PC-3 (cell line): ENCODE measurements around the gene RCOR2. TPM values are rescaled to one million over a fixed set of nuclear protein-coding genes. Genes with fewer than 3 reads are reported as not detected.

Experiments used
- ATAC-seq: fragments of 200-7000 bp; cut with Tn5 transposase; 2 replicates; pipeline ENCODE4 v1.9.1; 2020; ENCODE audit warnings: mild to moderate bottlenecking, moderate library complexity
- BruUV-seq: library from RNA; stranded (reverse); fragments of 400-500 nt; replicated peaks from 2 replicates; lab custom pipeline; 2021; lab: Mats Ljungman, UMichigan
- CTCF ChIA-PET: fragments of 300-600 bp; sonication (Branson Sonifier 250); formaldehyde crosslinking; loops from one replicate; lab custom pipeline; 2022; ENCODE audit warnings: antibody characterized with exemption; lab: Charles Lee
- POLR2A ChIA-PET: fragments of 300-600 bp; sonication (Branson Sonifier 250); formaldehyde crosslinking; loops from one replicate; lab custom pipeline; 2022; ENCODE audit warnings: antibody characterized with exemption; ENCODE audit not compliant: unreplicated experiment; lab: Charles Lee
- DNase-seq: peaks from one replicate; pipeline ENCODE4 v3.0.0-alpha.2; 2015
- H2AFZ ChIP-seq: fragments of 300-600 bp; sonication (generic); 2 replicates; pipeline ENCODE4 v1.6.0; 2016; ENCODE audit warnings: antibody characterized with exemption, low read length
- H3F3A ChIP-seq: fragments of 300-600 bp; sonication (generic); one replicate; pipeline ENCODE4 v1.6.0; 2017; ENCODE audit warnings: antibody characterized with exemption, low read length, control low read depth, mild to moderate bottlenecking; ENCODE audit not compliant: unreplicated experiment
- H3K27ac ChIP-seq: fragments of 300-600 bp; sonication (generic); 2 replicates; pipeline ENCODE4 v1.5.1; 2016; ENCODE audit warnings: mild to moderate bottlenecking, low read length
- H3K27me3 ChIP-seq: fragments of 300-600 bp; sonication (generic); 2 replicates; pipeline ENCODE4 v1.6.1; 2016; ENCODE audit warnings: low read length, mixed read lengths
- H3K36me3 ChIP-seq: fragments of 300-600 bp; sonication (generic); 2 replicates; pipeline ENCODE4 v1.6.1; 2016; ENCODE audit warnings: low read depth, mixed run types, low read length, mixed read lengths
- H3K4me1 ChIP-seq: fragments of 300-600 bp; sonication (generic); 2 replicates; pipeline ENCODE4 v1.5.1; 2016; ENCODE audit warnings: low read length; ENCODE audit not compliant: insufficient read depth
- H3K4me2 ChIP-seq: fragments of 300-600 bp; sonication (generic); 2 replicates; pipeline ENCODE4 v1.6.0; 2016; ENCODE audit warnings: low read length
- H3K4me3 ChIP-seq: fragments of 300-600 bp; sonication (generic); 2 replicates; pipeline ENCODE4 v1.5.1; 2016; ENCODE audit warnings: mild to moderate bottlenecking, low read length, mixed read lengths
- H3K79me2 ChIP-seq: fragments of 300-600 bp; sonication (generic); 2 replicates; pipeline ENCODE4 v1.6.1; 2017; ENCODE audit warnings: low read length, mixed read lengths
- H3K9ac ChIP-seq: fragments of 300-600 bp; sonication (generic); 2 replicates; pipeline ENCODE4 v1.6.0; 2016; ENCODE audit warnings: mild to moderate bottlenecking, low read length
- H3K9me2 ChIP-seq: fragments of 300-600 bp; sonication (generic); replicated peaks from 2 replicates; pipeline ENCODE4 v1.6.1; 2016; ENCODE audit warnings: mixed run types, low read length, mixed read lengths
- H3K9me3 ChIP-seq: fragments of 300-600 bp; sonication (generic); 2 replicates; pipeline ENCODE4 v1.6.1; 2016; ENCODE audit warnings: low read length, mixed read lengths
- H4K20me1 ChIP-seq: fragments of 300-600 bp; sonication (generic); 2 replicates; pipeline ENCODE4 v1.6.1; 2016; ENCODE audit warnings: low read length, mixed read lengths
- EZH2 ChIP-seq: fragments of 300-600 bp; sonication (generic); IDR thresholded peaks from one replicate; pipeline ENCODE4 v1.6.1; 2017; ENCODE audit warnings: antibody characterized with exemption, mild to moderate bottlenecking, low read length; ENCODE audit not compliant: unreplicated experiment
- EZH2phosphoT487 ChIP-seq: fragments of 300-600 bp; sonication (generic); IDR thresholded peaks from 2 replicates; pipeline ENCODE4 v1.6.1; 2018; ENCODE audit warnings: mild to moderate bottlenecking, antibody characterized with exemption, low read length, borderline replicate concordance
- intact Hi-C: fragments of 100-400 bp; cut with micrococcal nuclease; formaldehyde crosslinking; loops from 2 replicates; pipeline ENCODE4 v1.9.0; 2023
- total RNA-seq: library from RNA; depleted of rRNA; stranded (reverse); fragments of >200 nt; gene quantifications from 2 replicates; pipeline ENCODE4 v1.2.3, GENCODE V29; 2014
- TF ChIP-seq, protein P1 (sequence below): fragments of 300-600 bp; sonication (generic); conservative IDR thresholded peaks from 2 replicates; pipeline ENCODE4 v1.5.1; 2017; ENCODE audit warnings: antibody characterized with exemption, low read depth, mild to moderate bottlenecking, low read length

RCOR2 gene
- total RNA-seq, 1 experiment from 2014 or later = 1.4 TPM

DNA sequence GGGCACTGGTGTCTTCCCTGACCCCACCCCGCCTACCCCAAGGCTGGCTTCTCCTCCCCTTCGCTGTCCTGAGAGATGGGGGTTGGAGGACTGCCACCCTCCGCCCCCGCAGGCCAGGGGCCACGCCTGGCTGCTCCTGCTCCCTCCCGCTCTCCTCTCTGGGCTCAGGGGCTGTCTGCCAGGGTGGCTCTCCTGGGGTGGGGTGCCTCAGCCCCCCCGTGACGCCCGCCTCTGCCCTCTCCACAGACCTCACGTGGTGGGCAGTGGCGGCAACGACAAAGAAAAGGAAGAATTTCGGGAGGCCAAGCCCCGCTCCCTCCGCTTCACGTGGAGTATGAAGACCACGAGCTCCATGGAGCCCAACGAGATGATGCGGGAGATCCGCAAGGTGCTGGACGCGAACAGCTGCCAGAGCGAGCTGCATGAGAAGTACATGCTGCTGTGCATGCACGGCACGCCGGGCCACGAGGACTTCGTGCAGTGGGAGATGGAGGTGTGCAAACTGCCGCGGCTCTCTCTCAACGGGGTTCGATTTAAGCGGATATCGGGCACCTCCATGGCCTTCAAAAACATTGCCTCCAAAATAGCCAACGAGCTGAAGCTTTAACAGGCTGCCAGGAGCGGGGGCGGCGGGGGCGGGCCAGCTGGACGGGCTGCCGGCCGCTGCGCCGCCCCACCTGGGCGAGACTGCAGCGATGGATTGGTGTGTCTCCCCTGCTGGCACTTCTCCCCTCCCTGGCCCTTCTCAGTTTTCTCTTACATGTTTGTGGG lies 8.1 kb downstream of the RCOR2 start:
- no peaks in the 10 kb centered on the region for H4K20me1 ChIP-seq
- TF ChIP-seq, protein P1, sequence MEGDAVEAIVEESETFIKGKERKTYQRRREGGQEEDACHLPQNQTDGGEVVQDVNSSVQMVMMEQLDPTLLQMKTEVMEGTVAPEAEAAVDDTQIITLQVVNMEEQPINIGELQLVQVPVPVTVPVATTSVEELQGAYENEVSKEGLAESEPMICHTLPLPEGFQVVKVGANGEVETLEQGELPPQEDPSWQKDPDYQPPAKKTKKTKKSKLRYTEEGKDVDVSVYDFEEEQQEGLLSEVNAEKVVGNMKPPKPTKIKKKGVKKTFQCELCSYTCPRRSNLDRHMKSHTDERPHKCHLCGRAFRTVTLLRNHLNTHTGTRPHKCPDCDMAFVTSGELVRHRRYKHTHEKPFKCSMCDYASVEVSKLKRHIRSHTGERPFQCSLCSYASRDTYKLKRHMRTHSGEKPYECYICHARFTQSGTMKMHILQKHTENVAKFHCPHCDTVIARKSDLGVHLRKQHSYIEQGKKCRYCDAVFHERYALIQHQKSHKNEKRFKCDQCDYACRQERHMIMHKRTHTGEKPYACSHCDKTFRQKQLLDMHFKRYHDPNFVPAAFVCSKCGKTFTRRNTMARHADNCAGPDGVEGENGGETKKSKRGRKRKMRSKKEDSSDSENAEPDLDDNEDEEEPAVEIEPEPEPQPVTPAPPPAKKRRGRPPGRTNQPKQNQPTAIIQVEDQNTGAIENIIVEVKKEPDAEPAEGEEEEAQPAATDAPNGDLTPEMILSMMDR = no peak
- TF ChIP-seq EZH2phosphoT487 = no peak
- no peak for TF ChIP-seq EZH2
- H3K27ac ChIP-seq = no peak overlapping the region
- H3K36me3 ChIP-seq = peaks cover 19% of the 10 kb centered on the region; the same call in 1 of the 2 replicates
- H3K9me2 ChIP-seq = no peaks in the 10 kb centered on the region
- H3K9ac ChIP-seq = no peak overlapping the region
- H2AFZ ChIP-seq = no peak overlapping the region
- ChIA-PET POLR2A (interaction anchor here (0.7 kb wide), 1 partner anchor 348 kb away, joined by 9 read pairs; no protein-coding TSS in a partner anchor), CTCF (no interaction called here)
- no peak overlapping the region for H3K4me2 ChIP-seq
- no peaks in the 10 kb centered on the region for H3K79me2 ChIP-seq
- H3F3A ChIP-seq = no peaks in the 10 kb centered on the region
- no peak for ATAC-seq
- no peaks in the 10 kb centered on the region for H3K4me1 ChIP-seq
- intact Hi-C loops = no loop called here
- H3K4me3 ChIP-seq = no peak overlapping the region
- no peaks in the 10 kb centered on the region for H3K9me3 ChIP-seq
- DNase-seq = no peak
- no peaks in the 10 kb centered on the region for H3K27me3 ChIP-seq
- BruUV-seq = no TSS peak

DNA sequence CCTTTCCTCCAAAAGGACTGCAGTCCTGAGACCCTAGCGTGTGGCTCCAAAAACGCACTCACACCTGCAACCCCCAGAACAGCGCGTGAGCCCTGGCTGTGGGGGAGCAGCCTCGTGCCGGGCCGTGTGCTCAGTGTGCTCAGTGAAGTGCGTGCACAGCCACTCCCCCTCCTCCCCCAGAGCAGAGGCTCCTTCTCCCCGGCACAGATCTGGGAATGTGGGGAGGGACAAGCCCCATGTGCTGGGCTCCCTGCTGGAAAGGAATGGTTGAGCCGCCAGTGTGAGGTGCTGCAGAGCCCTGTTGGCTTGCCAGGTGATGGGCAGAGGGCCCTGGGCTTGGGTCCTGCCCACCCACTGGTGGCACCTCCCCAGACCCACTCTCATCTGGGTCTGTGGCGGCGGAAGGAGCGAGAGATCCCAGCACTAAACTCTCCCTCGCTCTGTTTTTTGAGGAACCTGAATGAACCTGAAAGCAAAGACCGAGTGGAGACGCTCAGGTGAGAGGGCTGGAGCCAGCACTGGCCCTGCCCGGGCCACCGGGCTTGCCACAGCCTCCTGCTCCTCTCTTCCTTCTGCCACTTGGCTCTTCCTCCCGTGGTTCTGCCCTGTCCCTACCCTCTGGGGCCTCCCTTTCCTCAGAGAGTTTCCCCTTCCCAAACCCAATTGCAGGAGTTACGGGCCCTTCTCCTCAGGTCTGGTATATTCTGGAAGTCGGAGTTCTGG lies 9.0 kb downstream of the RCOR2 start:
- DNase-seq (no peak), ATAC-seq (no peak)
- CTCF ChIA-PET = no interaction called here
- no peak for TF ChIP-seq EZH2
- TF ChIP-seq EZH2phosphoT487 = no peak
- TF ChIP-seq, protein P1 = 0 out of 2 replicates have a peak, but pooled peaks have one; percentile 8
- POLR2A ChIA-PET = no interaction called here
- Histone ChIP-seq H3K27ac (no peak overlapping the region), H3K79me2 (no peaks in the 10 kb centered on the region), H3K4me3 (no peak overlapping the region), H4K20me1 (no peaks in the 10 kb centered on the region), H2AFZ (no peak overlapping the region), H3K9me2 (no peaks in the 10 kb centered on the region), H3K4me2 (no peak overlapping the region), H3K9ac (no peak overlapping the region), H3F3A (no peaks in the 10 kb centered on the region), H3K27me3 (no peaks in the 10 kb centered on the region), H3K4me1 (no peaks in the 10 kb centered on the region), H3K9me3 (no peaks in the 10 kb centered on the region), H3K36me3 (peaks cover 24% of the 10 kb centered on the region)
- BruUV-seq = no TSS peak
- intact Hi-C loops = no loop called here

DNA sequence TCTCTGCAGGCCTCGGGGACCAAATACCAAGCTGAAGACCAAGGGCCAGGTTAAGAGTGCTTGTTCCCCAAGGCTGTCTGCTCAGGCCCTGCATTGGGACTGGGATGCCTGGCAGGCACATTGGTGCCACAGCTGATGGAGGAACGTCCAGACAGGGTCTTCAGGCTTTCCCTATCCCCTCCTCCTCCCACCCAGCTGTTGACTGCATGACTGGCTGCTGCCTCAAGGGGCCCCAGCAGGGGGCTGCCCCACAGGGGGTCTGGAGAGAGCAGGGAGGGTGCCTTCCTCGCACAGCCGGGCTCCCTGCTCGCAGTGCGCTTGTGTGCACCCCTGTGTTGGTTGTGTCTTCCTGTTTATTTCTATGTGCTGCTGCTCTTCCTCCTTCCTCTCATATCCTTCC lies 9.9 kb downstream of the RCOR2 start:
- ChIA-PET POLR2A (no interaction called here), CTCF (no interaction called here)

More for the DNA sequence above, 9.9 kb downstream of the RCOR2 start:
- no peak overlapping the region for H3K27ac ChIP-seq
- no peak overlapping the region for H3K9ac ChIP-seq
- H3K4me2 ChIP-seq = no peak overlapping the region
- no TSS peak for BruUV-seq
- H3K36me3 ChIP-seq = peaks cover 33% of the 10 kb centered on the region
- H3F3A ChIP-seq = no peaks in the 10 kb centered on the region
- H3K9me3 ChIP-seq = no peaks in the 10 kb centered on the region
- no peak for ATAC-seq
- H3K79me2 ChIP-seq = no peaks in the 10 kb centered on the region
- no peaks in the 10 kb centered on the region for H4K20me1 ChIP-seq
- no peaks in the 10 kb centered on the region for H3K4me1 ChIP-seq
- H3K4me3 ChIP-seq = no peak overlapping the region
- H3K27me3 ChIP-seq = no peaks in the 10 kb centered on the region
- TF ChIP-seq EZH2 (no peak), EZH2phosphoT487 (no peak)
- TF ChIP-seq, protein P1 = no peak
- H3K9me2 ChIP-seq = no peaks in the 10 kb centered on the region
- H2AFZ ChIP-seq = no peak overlapping the region
- DNase-seq = no peak
- intact Hi-C loops = no loop called here
